Peyer's patch (tissue), 4 donors: Measurements from ENCODE around the gene DISC1. TPM values are rescaled to one million over a fixed set of nuclear protein-coding genes. Genes with fewer than 3 reads are reported as not detected.
"Not testable (repeated sequence)": the region's sequence is repeated elsewhere in the genome, so short reads cannot be mapped to it uniquely, and the experiment has no call there.

Experiments
- DNase-seq, 3 donors: peaks; one replicate each; pipeline ENCODE4 v3.0.0-alpha.2; 2017 to 2019
- H3K27ac ChIP-seq, 4 donors: fragments of 200-600 bp; sonication (generic); one replicate each; pipeline ENCODE4 v1.5.1; 2016 to 2019
- H3K27me3 ChIP-seq, 2 donors: fragments of 200-600 bp; sonication (generic); one replicate each; pipeline ENCODE4 v1.5.1; 2019
- H3K36me3 ChIP-seq, 3 donors: fragments of 200-600 bp; sonication (generic); one replicate each; pipeline ENCODE4 v1.5.1; 2016 to 2019
- H3K4me1 ChIP-seq, 4 donors: fragments of 200-600 bp; sonication (generic); one replicate each; pipeline ENCODE4 v1.5.1; 2016 to 2019
- H3K4me3 ChIP-seq, 4 donors: fragments of 200-600 bp; sonication (generic); 1 replicate in 3 of 4; 2 replicates in 1 of 4; pipeline ENCODE4 v1.5.1; 2016 to 2019; ENCODE audit warnings: mild to moderate bottlenecking in 1 of 4
- H3K9me3 ChIP-seq, 4 donors: fragments of 200-600 bp; sonication (generic); one replicate each; pipeline ENCODE4 v1.5.1; 2016 to 2019; ENCODE audit warnings: mild to moderate bottlenecking in 1 of 4
- POLR2A ChIP-seq, 2 donors: fragments of 450-650 bp; IDR thresholded peaks; one replicate each; pipeline ENCODE4 v1.5.1; 2017; ENCODE audit warnings: antibody characterized with exemption in 2 of 2, mild to moderate bottlenecking in 2 of 2, moderate library complexity in 2 of 2
- total RNA-seq, 4 donors: library from RNA; depleted of rRNA; stranded (reverse); fragments of >200 nt; gene quantifications; one replicate each; pipeline ENCODE4 v1.1.0, GENCODE V29; 2016
- TF ChIP-seq, protein P1 (sequence below), 6 experiments: fragments of 450-650 bp in 4 of 6; fragments of 200-600 bp in 2 of 6; sonication (generic) in 1 of 6; IDR thresholded peaks; one replicate each; pipeline ENCODE4 v1.5.1; 2017 to 2019; ENCODE audit warnings: antibody characterized with exemption in 6 of 6, mild to moderate bottlenecking in 3 of 6, moderate library complexity in 1 of 6

The DISC1 gene
- total RNA-seq, 4 donors from 2014 or later = 2.3 to 39.6 (median 5.6) TPM

GRCh38 chr1:231642618-231643017 lies 16.0 kb downstream of the DISC1 start:
- Histone ChIP-seq H3K4me3 (no peak overlapping the region), H3K4me1 (no peaks in the 10 kb centered on the region), H3K27ac (no peak overlapping the region), H3K36me3 (no peaks in the 10 kb centered on the region), H3K9me3 (no peaks in the 10 kb centered on the region), H3K27me3 (no peaks in the 10 kb centered on the region)
- TF ChIP-seq POLR2A (IDR thresholded peaks at IDR 0.05) = no peak
- TF ChIP-seq, protein P1, sequence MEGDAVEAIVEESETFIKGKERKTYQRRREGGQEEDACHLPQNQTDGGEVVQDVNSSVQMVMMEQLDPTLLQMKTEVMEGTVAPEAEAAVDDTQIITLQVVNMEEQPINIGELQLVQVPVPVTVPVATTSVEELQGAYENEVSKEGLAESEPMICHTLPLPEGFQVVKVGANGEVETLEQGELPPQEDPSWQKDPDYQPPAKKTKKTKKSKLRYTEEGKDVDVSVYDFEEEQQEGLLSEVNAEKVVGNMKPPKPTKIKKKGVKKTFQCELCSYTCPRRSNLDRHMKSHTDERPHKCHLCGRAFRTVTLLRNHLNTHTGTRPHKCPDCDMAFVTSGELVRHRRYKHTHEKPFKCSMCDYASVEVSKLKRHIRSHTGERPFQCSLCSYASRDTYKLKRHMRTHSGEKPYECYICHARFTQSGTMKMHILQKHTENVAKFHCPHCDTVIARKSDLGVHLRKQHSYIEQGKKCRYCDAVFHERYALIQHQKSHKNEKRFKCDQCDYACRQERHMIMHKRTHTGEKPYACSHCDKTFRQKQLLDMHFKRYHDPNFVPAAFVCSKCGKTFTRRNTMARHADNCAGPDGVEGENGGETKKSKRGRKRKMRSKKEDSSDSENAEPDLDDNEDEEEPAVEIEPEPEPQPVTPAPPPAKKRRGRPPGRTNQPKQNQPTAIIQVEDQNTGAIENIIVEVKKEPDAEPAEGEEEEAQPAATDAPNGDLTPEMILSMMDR (IDR thresholded peaks at IDR 0.05) = no peak
- no peak for DNase-seq

DNA sequence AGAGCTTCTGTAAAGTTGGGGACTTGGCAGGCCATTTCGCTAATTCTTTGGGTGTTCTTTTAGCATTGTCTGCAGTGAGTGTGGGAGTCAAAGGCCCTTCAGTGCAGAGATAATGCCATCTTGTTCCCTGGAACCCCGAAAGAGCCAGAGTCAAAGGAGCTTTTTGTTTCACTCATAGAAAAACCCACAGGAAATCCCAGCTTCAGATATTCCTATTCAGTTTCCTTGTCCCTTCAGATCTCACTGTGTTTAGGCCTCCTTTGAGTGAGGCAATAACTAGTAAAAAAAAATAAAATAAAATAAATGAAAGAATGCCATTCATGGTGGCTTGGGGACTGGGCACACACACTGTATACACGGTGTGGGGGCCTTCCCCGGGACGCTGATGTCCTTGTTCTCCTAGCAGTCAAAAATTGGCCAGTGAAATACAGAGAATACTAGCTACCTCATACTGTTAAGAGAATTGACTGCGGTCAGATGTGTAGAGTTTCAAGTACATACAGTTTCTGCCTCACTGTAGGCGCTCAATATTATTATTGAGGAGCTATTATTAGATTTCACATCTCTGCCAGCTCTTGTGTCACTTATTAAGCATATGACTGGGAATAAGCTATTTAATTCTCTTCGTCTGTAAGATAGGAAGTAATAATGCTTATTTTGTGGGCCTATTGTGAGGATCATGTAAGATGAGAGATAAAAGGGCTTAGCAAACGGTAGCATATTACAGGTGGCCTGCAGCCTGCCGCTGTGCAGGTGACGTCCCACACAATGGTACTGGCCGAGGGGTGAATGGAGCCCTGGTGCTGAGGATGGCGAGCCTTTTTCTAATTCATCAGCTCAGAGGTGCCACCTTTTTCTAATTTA lies 16.7 kb downstream of the DISC1 start:
- no peak for DNase-seq
- Histone ChIP-seq H3K36me3 (no peaks in the 10 kb centered on the region), H3K27ac (no peak overlapping the region), H3K27me3 (no peaks in the 10 kb centered on the region), H3K9me3 (no peaks in the 10 kb centered on the region), H3K4me3 (no peak overlapping the region), H3K4me1 (no peaks in the 10 kb centered on the region)
- TF ChIP-seq POLR2A (IDR thresholded peaks at IDR 0.05) = no peak
- TF ChIP-seq, protein P1 (IDR thresholded peaks at IDR 0.05) = no peak

DNA sequence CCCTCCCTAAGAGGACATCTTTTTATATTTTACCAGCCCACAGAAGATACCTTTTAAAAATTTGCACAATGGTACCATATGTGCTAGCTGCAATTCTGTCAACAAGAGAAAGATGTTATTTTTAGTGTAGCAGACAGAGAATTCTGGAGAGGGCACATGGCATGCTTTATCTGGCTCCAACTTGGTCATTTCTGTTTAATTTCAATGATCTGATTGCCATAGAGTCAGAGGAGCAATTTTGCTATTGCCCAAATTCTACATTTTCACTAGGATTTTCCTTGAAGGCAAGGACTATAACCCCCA lies 17.3 kb downstream of the DISC1 start:
- H3K4me1 ChIP-seq = no peaks in the 10 kb centered on the region
- TF ChIP-seq POLR2A (IDR thresholded peaks at IDR 0.05) = no peak
- TF ChIP-seq, protein P1 (IDR thresholded peaks at IDR 0.05) = no peak
- H3K4me3 ChIP-seq = no peak overlapping the region
- DNase-seq = no peak
- no peak overlapping the region for H3K27ac ChIP-seq
- no peaks in the 10 kb centered on the region for H3K27me3 ChIP-seq
- no peaks in the 10 kb centered on the region for H3K9me3 ChIP-seq
- no peaks in the 10 kb centered on the region for H3K36me3 ChIP-seq

DNA sequence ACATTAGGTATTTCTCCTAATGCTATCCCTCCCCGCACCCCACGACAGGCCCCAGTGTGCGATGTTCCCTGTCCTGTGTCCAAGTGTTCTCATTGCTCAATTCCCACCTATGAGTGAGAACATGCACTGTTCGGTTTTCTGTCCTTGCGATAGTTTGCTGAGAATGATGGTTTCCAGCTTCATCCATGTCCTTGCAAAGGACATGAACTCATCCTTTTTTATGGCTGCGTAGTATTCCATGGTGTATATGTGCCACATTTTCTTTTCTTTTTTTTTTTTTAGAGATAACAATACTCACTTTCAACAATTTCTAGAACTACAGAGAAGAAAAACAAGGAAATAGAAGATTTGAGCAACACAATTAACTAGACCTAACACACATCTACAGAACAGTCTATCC lies 19.0 kb downstream of the DISC1 start:
- H3K9me3 ChIP-seq, H3K36me3 ChIP-seq, H3K27ac ChIP-seq, H3K4me1 ChIP-seq, H3K27me3 ChIP-seq, DNase-seq, H3K4me3 ChIP-seq: not testable (repeated sequence)

- DNase-seq, H3K4me1 ChIP-seq, H3K36me3 ChIP-seq, H3K27ac ChIP-seq, H3K27me3 ChIP-seq, H3K9me3 ChIP-seq, H3K4me3 ChIP-seq: not testable (repeated sequence)
Observed at GRCh38 chr1:231646165-231646564, 19.6 kb downstream of the DISC1 start.

GRCh38 chr1:231651621-231652260 lies 25.2 kb downstream of the DISC1 start:
- H3K4me1 ChIP-seq, H3K27me3 ChIP-seq, H3K4me3 ChIP-seq, H3K27ac ChIP-seq, H3K36me3 ChIP-seq, DNase-seq, H3K9me3 ChIP-seq: not testable (repeated sequence)

DNA sequence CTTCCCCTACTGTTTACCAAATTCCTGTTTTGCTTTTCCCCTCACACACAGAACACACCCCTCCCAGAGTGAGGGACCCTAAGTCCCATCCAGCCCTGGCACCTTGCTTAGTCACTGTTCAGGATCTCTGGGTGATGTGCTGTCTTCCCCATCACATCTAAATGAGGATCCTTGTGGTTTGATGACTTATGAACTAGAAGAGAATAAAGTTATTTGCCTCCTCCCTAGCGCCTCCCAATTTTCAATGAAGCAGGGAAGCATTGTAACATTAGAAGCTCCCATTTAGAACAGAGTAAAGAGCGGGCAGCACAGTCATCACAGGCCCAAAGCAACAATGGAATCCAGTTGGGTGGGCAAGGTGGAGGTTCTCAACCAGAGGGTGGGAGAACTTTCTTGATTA lies 27.0 kb downstream of the DISC1 start:
- Histone ChIP-seq H3K4me1 (no peaks in the 10 kb centered on the region), H3K27me3 (no peaks in the 10 kb centered on the region), H3K36me3 (no peaks in the 10 kb centered on the region), H3K9me3 (no peaks in the 10 kb centered on the region), H3K27ac (no peak overlapping the region), H3K4me3 (no peak overlapping the region)
- DNase-seq = no peak
- TF ChIP-seq, protein P1 (IDR thresholded peaks at IDR 0.05) = no peak
- TF ChIP-seq POLR2A (IDR thresholded peaks at IDR 0.05) = no peak
